HUES6 (cell line): ENCODE data around the gene WAC.
"Not testable (repeated sequence)": the region's sequence is repeated elsewhere in the genome, so short reads cannot be mapped to it uniquely, and the experiment has no call there.

Source experiments
- H3K27ac ChIP-seq: 2 replicates; pipeline ENCODE4 v1.7.0; 2013; ENCODE audit warnings: low read depth, mild to moderate bottlenecking, low read length, inconsistent platforms
- H3K27me3 ChIP-seq: 2 replicates; pipeline ENCODE4 v1.6.1; 2013; ENCODE audit warnings: low read length; ENCODE audit not compliant: control insufficient read depth, insufficient read depth
- H3K36me3 ChIP-seq: 2 replicates; pipeline ENCODE4 v1.6.1; 2013; ENCODE audit warnings: low read length; ENCODE audit not compliant: control insufficient read depth, insufficient read depth
- H3K4me1 ChIP-seq: 2 replicates; pipeline ENCODE4 v1.6.1; 2013; ENCODE audit warnings: low read length; ENCODE audit not compliant: control insufficient read depth, insufficient read depth
- H3K4me3 ChIP-seq: 2 replicates; pipeline ENCODE4 v1.5.1; 2013; ENCODE audit warnings: low read depth, low read length
- H3K9ac ChIP-seq: one replicate; pipeline ENCODE4 v1.6.1; 2013; ENCODE audit warnings: mild to moderate bottlenecking, low read length
- H3K9me3 ChIP-seq: 2 replicates; pipeline ENCODE4 v1.6.1; 2013; ENCODE audit warnings: low read depth, low read length; ENCODE audit not compliant: control insufficient read depth, insufficient read depth

Gene WAC

GRCh38 chr10:28633750-28634149, 100.8 kb downstream of the WAC start:
- Histone ChIP-seq H3K4me1 (peaks cover 1% of the 10 kb centered on the region; the same call in 1 of the 2 replicates), H3K4me3 (no peak overlapping the region), H3K9ac (no peak overlapping the region), H3K27me3 (no peaks in the 10 kb centered on the region), H3K27ac (no peak overlapping the region), H3K36me3 (no peaks in the 10 kb centered on the region), H3K9me3 (no peaks in the 10 kb centered on the region)

DNA sequence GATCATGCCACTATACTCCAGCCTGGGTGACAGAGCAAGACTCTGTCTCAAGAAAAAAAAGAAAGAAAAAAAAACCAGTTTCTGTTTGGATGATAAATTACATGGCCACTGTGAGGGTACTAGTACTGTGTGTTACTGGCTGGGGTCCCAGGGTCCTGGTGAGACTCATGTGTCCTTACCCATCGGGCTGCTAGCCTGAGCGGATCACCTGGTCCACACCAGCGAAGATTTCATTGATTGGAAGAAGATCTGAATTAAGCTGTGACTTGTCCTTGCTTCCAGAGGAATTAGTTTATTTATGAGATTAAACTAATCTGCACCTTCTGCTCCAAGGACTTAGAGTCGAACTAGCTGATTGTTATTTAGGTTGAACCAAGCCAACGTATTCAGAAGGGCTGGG, 104.4 kb downstream of the WAC start:
- Histone ChIP-seq H3K27me3 (no peaks in the 10 kb centered on the region), H3K36me3 (no peaks in the 10 kb centered on the region), H3K9ac (no peak overlapping the region), H3K9me3 (no peaks in the 10 kb centered on the region), H3K27ac (no peak overlapping the region), H3K4me1 (no peaks in the 10 kb centered on the region), H3K4me3 (no peak overlapping the region)

DNA sequence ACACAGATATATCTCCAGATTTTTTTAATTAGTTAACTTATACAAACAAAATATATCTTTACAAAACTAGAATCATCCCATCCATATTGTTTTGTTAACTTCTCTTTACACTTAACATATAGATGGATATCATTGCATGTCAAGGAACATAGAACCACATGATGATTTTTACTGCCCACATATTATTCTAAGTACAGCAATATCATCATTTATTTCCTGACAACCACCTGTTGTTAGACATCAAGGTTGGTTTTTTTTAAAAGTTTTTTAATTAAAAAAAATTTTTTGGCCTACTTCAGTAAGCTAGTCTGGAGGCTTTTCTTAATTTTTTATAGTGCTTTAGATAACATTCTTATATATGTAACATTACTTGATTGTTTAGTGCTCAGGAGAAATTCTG, 105.5 kb downstream of the WAC start:
- no peak overlapping the region for H3K9ac ChIP-seq
- no peak overlapping the region for H3K4me3 ChIP-seq
- H3K4me1 ChIP-seq: no peaks in the 10 kb centered on the region
- no peak overlapping the region for H3K27ac ChIP-seq
- H3K9me3 ChIP-seq: no peaks in the 10 kb centered on the region
- H3K27me3 ChIP-seq: no peaks in the 10 kb centered on the region
- H3K36me3 ChIP-seq: no peaks in the 10 kb centered on the region

DNA sequence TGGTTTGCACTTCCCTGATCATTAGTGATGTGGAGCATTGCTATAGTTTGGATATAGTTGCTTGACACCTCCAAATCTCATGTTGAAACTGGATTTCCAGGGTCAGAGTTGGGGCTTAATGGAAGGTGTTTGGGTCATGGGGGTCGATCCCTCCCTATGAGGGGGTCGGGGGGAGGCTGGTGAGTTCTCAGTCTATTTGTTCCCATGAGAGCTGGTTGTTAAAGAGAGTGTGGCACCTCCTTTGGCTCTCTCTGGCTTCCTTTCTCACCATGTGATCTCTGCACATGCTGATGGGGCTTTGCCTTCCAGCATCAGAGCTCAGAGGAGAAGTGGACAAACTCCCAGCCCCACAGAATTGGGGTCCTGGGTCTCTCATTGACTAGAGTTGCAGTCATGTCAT, 107.6 kb downstream of the WAC start:
- no peak overlapping the region for H3K27ac ChIP-seq
- H3K4me1 ChIP-seq: no peaks in the 10 kb centered on the region
- H3K27me3 ChIP-seq: no peaks in the 10 kb centered on the region

GRCh38 chr10:28644647-28645046, 111.7 kb downstream of the WAC start:
- no peaks in the 10 kb centered on the region for H3K36me3 ChIP-seq
- no peak overlapping the region for H3K27ac ChIP-seq
- H3K9ac ChIP-seq: no peak overlapping the region
- no peaks in the 10 kb centered on the region for H3K4me1 ChIP-seq
- H3K27me3 ChIP-seq: no peaks in the 10 kb centered on the region
- no peak overlapping the region for H3K4me3 ChIP-seq
- H3K9me3 ChIP-seq: no peaks in the 10 kb centered on the region

More for the DNA sequence above, 107.6 kb downstream of the WAC start:
- H3K9me3 ChIP-seq: no peaks in the 10 kb centered on the region
- no peak overlapping the region for H3K4me3 ChIP-seq
- H3K36me3 ChIP-seq: no peaks in the 10 kb centered on the region
- no peak overlapping the region for H3K9ac ChIP-seq

GRCh38 chr10:28652106-28652505, 119.2 kb downstream of the WAC start:
- Histone ChIP-seq H3K9me3 (no peaks in the 10 kb centered on the region; the same call in 1 of the 2 replicates), H3K36me3 (no peaks in the 10 kb centered on the region), H3K4me1 (no peaks in the 10 kb centered on the region), H3K27ac (no peak overlapping the region), H3K27me3 (no peaks in the 10 kb centered on the region), H3K9ac (no peak overlapping the region), H3K4me3 (no peak overlapping the region)

DNA sequence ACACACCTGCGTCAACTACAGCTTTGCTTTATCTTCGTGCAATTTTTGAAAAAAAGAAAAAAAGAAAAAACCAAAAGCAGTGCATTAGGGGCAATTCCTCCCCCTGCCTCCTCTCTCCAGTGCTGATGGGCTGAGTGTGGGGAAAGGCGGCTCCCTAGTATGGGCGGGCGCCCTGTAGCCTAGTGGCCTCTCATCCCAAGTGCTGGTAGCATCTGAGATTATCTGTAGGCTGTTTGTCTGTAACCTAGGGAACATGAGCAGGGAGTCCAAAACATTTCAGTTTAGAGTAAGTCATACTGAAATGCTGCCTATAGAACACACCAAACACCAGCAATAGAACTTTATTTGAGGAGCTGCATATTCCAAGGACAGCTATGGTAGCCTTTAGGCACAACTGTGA, 119.8 kb downstream of the WAC start:
- Histone ChIP-seq H3K27me3 (no peaks in the 10 kb centered on the region), H3K4me1 (no peaks in the 10 kb centered on the region), H3K9ac (no peak overlapping the region), H3K9me3 (no peaks in the 10 kb centered on the region; the same call in 1 of the 2 replicates), H3K27ac (no peak overlapping the region), H3K36me3 (no peaks in the 10 kb centered on the region), H3K4me3 (no peak overlapping the region)

DNA sequence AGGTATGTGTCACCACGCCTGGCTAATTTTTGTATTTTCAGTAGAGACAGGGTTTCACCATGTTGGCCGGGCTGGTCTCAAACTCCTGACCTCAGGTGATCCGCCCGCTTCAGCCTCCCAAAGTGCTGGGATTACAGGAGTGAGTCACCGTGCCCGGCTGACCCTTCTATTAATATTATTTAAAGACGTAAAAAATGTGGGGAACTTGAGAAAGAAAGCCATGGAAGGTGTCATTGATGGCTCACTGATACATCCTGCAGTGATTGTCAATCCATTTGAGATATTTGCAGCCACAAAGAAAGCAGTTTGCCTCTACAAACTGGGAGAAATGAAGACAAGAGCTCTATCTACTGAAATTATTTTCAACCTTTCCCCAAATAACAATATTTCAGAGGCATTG, 125.9 kb downstream of the WAC start:
- H3K36me3 ChIP-seq, H3K4me3 ChIP-seq, H3K27me3 ChIP-seq, H3K27ac ChIP-seq, H3K9ac ChIP-seq, H3K9me3 ChIP-seq, H3K4me1 ChIP-seq: not testable (repeated sequence)

DNA sequence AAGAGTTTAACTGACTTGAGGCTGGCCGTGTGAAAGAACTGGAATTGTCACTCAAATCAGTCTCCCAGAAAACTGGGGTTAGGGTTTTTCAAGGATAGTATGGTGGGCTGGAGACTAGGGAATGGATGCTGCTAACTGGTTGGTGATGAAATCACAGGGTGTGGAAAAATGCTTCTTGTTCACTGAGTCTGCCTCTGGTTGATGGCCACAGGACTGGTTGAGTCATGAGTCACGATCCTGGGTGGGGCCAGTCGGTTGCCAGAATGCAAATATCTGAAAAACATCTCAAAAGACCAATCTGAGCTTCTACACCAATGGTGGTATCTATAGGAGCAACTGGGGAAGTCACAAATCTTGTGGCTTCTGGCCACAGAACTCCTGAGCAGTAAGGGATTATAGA, 128.1 kb downstream of the WAC start:
- Histone ChIP-seq H3K4me3 (no peak overlapping the region), H3K36me3 (no peaks in the 10 kb centered on the region)

GRCh38 chr10:28663576-28664368, 130.9 kb downstream of the WAC start:
- H3K36me3 ChIP-seq: no peaks in the 10 kb centered on the region
- peaks cover 20% of the 10 kb centered on the region; the same call in 1 of the 2 replicates for H3K4me1 ChIP-seq
- no peak overlapping the region for H3K27ac ChIP-seq
- H3K4me3 ChIP-seq: no peak overlapping the region
- H3K27me3 ChIP-seq: peaks cover 20% of the 10 kb centered on the region
- H3K9me3 ChIP-seq: no peaks in the 10 kb centered on the region
- H3K9ac ChIP-seq: no peak overlapping the region

More for the DNA sequence above, 128.1 kb downstream of the WAC start:
- H3K27me3 ChIP-seq: no peaks in the 10 kb centered on the region
- H3K27ac ChIP-seq: no peak overlapping the region
- H3K9ac ChIP-seq: no peak overlapping the region
- H3K4me1 ChIP-seq: no peaks in the 10 kb centered on the region
- H3K9me3 ChIP-seq: no peaks in the 10 kb centered on the region; the same call in 1 of the 2 replicates

- H3K27ac ChIP-seq: no peak overlapping the region
- no peaks in the 10 kb centered on the region for H3K36me3 ChIP-seq
Observed at GRCh38 chr10:28664369-28664740, 131.4 kb downstream of the WAC start.

More at GRCh38 chr10:28664369-28664740, 131.4 kb downstream of the WAC start:
- no peak overlapping the region for H3K4me3 ChIP-seq
- H3K4me1 ChIP-seq: peaks cover 22% of the 10 kb centered on the region; the same call in 1 of the 2 replicates
- H3K9ac ChIP-seq: no peak overlapping the region
- H3K9me3 ChIP-seq: no peaks in the 10 kb centered on the region
- H3K27me3 ChIP-seq: peaks cover 26% of the 10 kb centered on the region
